T-helper 22 cell (primary cell): ENCODE measurements around the gene RAE1.

ENCODE experiments used
- DNase-seq: peaks from one replicate; pipeline ENCODE4 v3.0.0-alpha.2; 2020; ENCODE audit warnings: low read depth

Gene RAE1

DNA sequence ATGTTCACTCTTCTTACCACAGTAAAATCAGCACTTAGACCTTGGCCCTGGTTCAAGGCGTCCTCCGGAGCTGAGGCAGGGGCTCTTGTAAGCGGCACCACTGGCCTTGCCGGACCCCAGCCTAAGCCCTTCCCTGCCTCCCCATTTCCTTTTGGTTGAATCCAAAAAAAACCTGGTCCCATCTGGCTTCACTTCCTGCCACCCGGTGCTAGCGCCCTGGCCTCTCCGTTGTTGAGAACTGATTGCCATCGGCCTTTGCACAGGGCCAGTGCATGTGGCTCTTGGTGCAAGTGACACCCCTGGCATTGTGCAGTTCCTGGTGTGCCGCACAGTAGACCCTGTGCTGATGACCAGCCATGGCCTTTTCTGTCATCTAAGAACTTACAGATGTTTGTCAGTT lies 21.1 kb downstream of the RAE1 start:
- no peak for DNase-seq

DNA sequence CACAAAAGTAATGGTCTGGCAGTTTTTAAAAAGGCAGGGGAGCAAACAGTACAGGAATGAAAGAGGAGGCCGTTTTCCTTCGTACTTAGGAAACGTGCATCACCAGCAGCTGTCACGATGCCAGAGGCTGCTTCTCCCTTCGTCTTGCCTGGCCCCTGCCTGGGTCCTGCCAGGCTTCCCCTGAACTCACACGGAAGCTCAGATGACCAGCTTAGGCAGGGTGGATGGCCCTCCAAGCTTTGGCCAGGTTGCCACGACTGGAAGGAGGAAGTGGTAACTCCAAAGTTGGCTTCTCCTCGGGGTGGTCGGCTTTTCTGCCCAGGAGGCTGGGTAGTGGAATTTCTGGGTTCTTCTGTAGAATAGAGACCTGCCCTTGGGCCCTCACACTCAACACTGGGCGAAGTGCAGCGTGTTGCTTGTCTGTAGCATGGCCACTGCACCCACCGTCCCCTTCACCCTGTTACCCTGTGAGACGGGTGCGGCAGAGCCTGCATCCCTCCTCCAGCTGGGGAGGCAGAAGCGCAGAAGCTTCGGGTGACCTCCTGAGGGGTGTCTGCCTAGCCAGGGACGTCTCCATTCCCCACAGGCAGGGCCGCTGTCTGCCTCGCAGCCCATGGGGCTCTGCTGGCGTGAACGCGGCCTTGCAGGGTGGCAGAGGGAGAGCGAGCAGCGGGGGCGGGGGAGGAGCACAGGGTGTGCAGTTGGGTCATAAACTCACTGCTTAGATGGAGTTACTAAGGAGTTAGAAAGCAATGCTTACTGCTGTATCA lies 21.7 kb downstream of the RAE1 start:
- DNase-seq, result no peak

DNA sequence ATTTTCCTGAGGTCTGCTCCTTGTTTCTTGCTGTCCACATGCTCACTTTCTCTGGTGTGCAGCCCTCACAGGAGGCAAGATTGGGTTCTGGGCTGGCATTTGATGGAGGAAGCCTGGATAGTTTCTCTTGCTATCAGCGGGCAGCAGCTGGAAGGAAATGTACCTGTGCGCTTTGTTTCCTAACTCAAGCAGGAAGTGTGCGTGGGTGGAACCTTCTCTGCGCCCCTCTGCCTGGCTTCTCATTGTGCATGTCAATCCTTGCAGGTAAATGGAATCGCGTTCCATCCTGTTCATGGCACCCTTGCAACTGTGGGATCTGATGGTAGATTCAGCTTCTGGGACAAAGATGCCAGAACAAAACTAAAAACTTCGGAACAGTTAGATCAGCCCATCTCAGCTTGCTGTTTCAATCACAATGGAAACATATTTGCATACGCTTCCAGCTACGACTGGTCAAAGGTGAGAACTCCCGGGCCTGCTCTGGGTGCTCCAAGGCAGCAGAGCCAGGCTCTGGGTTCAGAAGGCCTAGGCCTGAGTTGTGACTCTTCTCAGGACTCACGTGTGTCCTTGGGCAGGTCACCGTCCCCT lies 23.4 kb downstream of the RAE1 start:
- DNase-seq, result no peak

DNA sequence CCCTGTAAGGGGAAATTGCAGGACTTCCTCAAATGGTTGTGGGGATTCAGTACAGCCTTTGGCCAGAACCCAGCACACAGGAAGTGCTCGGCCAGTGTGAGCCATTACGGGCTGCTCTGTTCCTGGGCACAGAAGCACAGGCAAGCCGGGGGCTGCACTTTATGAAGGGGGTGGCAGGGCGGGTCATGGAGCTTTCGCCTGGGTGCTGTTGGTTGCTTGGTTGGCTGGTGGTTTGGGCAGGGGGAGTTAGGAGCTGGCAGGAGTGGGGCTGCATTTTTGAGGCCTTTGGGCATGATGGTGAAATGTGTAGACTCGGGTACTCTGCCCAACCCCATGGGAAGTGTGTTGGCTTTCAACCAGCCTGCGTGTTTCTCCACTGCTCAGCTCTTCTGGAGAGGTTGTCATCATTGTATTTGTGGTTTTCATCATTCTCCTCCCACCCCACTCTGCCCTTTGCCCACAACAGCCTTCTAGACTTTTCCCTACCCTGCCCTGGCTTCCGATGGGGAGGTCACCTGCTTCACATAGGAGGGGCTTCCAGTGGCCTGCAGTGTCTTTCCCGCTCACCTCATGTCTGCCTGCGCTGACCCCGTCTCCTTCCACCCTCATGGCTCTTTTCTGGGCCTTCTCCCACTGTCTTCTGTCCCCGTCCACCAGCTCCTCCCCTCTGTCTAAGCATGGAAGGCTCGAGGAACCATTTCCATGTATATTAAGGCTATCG lies 24.0 kb downstream of the RAE1 start:
- DNase-seq, result no peak

DNA sequence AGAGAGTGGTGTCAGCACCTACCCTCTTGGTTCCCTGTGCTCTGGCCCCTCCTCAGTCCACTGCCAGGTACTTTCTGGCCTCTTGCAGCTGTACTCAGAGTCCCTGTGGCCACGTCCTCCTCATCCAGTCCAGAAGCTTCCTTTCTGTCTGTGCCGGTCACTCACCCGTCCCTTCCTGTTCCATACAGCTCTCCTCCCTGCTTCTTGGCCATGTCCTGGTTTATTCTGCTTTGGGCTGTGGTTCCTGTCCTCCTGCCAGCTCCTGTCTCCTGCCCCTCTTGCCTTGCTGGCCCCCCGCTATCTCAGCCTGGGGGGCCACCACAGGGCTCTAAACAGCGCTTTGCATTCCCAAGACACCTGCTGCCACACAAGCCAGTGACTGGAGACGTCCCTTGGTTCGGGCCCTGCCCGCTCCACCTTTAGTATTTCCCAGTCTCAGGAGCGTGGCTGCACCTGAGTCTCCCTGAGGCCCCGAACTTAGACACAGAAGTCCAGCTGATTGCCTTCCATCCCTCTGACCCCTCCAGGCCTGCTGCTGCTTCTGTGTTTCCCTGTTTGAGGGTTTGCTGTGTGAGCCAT lies 24.7 kb downstream of the RAE1 start:
- no peak for DNase-seq

DNA sequence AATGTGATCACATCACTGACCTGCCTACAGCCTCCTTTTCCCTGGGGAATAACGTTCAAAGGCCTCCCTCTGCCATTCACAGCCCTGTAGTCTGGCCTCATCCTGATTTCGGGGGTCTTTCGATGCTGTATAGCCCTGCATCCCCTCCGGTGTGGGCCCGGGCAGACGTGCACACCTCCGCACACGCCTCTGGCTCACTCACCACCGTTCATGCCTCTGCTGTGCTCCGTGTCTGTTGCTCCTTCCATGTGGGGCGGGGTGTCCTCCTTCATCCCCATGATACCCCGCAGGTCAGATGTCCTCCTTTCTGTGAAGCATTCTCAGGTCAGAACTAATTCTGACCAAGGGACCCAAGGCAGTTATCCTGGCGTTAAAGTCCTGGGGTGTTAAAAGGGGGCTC lies 26.3 kb downstream of the RAE1 start:
- DNase-seq, result no peak

DNA sequence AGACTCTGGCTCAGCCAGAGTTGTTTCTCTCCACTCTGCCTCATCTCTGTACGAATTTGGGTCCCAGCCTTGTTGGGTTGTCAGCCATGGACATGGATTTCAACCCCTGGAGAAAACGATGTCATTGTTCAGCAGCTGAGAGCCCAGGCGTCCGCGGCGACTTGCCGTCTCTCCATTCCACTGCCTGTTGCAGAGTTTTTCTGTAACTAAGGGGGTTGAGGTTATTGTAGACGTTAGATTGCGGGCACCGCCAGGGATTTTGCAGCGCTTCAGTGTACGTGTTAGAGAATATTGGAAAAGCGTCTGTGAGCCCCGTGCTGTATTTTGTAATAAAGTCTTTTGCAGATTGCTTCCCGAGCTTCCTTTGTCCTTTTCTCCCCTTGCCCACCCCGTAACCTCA lies 27.1 kb downstream of the RAE1 start:
- DNase-seq, result no peak

DNA sequence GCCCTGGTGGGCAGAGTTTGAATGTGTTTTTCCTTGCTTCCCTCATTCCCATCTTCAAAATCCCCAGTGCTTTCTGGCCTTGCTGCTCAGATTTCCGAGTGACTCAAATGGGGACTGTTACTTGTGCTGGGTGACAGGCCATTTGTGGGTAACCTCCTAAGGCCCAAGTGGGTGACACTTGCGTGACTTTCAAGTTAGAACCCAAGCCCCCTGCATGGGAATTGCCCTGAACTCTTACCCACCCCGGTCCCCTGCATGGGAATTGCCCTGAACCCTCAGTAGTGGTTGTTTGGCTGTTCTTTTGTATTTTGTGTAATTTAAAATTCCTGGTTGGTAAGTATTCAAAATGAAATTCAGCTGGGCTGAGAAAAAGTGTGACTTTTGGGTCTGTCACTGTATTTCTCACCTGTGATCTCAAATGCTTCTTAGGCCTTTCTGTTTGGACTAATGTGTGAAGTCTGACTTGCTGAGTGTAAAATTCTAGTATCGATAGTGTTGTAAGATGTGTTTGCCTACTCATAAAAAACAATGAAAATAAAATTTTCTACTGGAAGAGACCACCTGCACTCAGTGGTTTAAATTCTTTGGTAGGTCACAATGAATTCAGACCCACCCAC lies 27.7 kb downstream of the RAE1 start:
- no peak for DNase-seq

DNA sequence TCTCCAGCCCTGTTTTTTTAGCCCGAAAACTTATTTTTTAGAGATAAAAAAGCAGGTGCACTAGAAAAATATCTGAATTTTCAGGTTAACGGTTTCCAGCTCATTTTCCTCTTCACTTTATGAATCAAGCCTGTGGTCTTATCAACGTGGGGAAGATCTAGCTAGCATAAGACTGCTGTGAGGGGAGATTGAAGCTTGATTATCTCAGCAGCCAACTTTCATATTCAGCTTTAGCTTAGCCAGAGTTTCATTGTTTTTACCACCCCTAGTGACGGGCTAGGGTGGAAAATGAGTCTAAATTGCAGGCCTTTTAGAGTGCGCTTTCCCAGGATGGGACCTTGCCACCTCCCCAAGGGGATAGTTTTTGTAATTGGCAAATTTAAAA lies 28.2 kb downstream of the RAE1 start:
- DNase-seq, result no peak

DNA sequence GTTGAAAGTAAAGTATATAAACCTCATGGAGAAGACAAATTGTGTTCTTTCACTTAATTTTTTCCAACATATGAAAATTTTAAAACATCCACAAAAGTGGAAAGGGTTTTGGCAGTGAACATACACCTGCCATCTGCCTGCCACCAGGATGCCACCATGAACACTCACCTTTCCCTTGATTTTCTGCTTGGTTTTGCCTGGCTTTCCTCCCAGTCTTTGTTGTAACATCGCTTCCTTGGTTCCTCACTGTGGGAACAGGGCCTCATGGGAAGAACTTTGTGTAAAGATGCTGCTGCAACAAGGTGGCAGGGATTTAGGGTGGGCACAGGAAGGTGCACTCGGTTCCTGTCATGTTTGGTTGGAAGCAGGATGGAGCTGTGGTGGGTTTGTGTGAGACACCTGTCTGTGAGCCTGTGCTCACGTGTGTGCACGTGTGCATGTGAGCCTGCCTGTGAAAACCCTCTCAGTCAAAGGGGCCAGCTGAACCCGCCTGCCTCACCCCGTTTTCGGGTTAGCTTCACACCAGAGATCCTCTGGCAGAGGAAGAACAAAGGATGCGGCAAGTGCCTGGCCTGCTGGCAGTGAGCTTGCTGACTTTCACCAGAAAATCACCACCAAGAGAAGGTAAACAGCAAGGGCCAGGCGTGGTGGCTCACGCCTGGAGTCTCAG lies 29.2 kb downstream of the RAE1 start:
- no peak for DNase-seq

DNA sequence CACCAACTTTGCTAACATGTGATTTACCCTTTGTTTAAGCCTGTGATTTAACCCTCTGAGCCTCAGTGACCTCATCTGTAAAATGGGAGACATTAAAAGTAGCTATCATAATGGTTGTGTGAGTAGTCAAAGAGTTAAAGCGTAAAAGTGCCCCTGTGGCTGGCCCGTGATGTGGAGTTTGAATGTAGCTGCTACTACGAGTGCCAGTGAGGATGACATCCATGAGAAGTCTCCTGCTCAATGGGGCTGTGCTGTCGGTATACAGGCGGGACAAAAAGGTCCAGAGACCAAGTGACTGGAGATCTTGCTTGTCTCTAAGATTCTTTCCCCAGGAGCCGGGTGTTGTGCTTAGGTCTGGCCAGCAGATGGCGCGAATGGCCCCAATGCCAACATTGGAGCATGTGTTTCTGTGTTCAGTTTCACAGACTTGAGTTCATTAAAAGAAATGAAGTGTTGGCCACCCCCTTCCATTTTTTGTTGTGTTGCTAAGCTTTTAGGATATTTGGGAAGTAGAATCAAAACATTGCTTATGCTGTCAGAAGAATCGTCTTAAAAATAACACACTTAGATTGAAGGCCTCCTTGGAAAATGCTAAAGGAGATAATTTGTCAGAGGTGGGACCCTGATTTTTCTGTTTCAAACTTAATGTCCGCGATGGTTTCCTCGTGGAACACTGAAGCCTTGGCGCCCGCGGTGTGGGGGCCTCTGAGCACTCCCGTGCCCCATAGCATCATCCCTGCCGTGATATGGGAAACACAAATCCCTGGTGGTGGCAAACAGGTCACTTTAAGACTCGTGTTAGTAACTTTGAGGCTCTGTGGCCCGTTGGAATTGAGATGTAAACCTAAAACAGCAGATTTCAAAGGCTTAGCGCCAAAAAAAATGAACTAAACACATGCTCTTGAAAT lies 30.8 kb downstream of the RAE1 start:
- no peak for DNase-seq

DNA sequence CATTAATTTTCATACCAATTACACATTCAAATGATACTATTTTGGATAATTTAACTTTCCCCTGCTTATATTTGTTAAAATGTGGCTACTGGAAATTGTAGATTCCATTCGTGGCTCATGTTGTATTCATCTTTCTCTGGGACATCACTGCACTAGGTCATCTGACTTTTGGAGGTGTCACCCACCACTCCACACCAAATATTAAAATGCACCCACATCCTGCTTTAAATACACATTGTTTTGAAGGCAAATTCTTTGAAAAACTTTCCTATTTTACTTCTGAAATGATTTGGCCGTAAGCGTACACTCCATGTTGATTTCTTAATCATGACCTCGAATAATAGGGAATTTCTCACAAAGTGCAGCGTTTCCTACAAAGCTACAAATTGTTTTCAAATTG lies 31.5 kb downstream of the RAE1 start:
- DNase-seq, result no peak

DNA sequence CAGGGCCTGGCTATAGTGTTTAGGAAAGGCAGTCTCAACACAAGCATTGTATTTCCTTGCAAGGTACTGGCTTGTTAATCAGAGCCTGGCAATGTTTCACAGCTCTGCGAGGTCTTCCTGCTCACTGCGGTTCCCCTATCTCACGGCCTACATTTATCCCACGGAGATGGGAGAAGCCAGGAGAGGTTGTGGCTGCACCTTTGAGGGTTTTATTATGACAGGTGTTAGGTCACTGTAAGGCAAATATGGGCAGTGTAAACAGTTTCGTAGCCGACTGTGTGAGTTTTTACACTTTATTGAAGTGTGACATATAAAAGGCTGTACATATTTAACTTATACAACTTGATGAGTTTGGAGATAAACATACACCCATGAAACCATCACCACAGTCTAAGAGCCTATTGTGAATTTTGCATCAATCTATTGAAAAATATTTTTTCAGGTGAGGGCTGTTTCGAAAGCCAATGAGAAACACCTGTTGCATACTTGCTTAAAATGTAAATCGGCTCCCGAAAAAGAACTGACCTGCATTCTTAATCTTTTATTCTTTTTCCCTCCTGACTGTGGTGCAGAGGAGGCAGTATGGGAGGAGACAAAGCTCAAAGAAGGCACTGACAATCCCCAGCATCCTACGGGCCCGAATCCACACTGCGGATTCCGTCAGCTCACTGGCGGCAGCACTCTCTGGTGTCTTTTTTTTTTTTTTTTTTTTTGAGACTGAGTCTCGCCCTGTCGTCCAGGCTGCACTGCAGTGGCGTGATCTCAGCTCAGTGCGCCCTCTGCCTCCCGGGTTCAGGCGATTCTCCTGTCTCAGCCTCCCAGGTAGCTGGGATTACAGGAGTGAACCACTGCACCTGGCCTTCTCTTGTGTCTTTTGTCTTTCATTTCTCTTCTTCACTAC lies 32.6 kb downstream of the RAE1 start:
- no peak for DNase-seq

DNA sequence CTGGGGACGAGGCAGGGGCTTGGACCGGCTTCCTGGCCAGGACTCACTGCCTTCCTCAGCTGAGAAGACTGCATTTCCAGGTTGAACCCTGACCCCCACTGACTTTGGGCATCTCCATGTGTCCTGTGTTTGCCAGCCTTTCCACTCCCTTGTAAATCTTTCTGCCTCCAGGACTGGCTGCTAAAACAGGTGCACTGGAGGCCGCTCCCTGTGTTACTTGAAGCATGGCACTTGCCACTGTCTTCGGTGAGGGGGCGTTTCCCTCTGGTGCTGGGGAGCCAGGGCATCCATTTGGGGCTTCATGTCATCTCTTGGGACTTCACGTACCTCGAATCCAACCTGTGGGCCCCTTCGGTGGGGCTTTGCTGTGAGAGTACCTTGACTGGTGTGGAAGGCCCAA lies 33.4 kb downstream of the RAE1 start:
- DNase-seq, result no peak

DNA sequence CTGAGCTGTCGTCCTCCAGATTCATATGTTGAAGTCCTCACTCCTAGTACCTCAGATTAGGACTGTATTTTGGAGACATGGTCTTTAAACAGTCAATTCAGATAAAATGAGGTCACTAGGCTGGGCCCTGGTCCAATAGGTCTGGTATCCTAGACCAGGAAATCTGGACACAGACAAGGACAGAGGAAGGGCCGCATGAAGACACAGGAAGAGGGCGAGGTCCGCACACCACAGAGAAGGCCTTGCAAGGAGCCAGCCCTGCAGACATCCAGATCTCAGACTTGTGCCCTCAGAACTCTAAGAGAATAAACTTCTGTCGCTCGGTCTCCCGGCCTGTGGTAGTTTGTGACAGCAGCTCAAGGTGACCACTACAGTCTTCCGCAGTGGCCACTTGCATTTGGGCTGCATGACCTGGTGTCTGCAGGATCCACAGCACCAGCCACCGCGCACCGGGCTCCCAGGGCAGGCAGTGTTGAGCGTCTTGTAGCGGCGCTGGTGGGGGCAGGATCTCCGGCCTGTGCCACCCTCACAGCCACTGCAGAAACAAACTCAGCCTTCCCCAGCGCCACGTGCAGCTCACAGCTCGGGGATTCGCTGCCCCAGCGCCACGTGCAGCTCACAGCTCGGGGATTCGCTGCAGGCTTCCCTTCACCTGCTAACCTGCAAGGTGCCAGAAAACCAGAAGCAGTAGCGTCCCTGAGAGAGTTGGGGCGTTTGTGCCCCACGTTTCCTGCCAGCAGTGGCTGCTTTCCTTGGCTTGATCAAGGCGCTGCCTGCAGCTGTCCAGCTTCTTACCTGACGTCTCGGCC lies 34.1 kb downstream of the RAE1 start:
- no peak for DNase-seq

DNA sequence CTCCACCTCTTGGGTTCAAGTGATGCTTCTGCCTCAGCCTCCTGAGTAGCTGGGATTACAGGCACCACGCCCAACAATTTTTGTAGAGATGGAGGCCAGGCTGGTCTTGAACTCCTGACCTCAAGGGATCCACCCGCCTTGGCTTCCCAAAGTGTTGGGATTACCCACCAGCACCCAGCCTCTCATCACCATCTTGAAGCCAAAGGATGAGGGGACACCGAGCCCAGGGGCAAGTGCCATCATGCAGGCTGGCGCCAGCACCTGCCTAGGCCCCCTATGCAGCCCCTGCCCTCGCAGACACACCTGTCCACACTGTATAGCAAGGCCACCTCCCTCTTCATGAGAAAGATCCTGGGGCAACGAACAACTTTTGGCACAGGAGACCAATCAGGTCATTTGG lies 34.9 kb downstream of the RAE1 start:
- DNase-seq, result no peak

DNA sequence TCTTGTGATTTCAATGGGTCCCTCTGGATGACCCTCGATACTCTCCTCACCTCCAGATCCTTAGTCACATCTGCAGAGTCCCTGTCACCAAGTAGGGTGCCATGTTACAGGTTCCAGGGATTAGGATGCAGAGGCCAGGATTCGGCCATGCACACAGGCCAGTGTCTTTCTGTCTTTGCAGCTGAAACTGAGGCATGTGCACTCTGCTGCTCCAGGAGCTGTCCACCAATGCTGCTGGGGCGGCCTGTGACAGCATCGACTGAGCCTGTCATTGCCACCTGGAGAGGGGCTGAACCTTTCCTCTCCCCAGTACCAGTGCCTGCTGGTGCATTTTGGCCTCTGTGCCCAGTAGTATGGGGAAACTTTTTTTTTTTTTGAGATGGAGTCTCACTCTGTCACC lies 35.7 kb downstream of the RAE1 start:
- DNase-seq, result no peak

DNA sequence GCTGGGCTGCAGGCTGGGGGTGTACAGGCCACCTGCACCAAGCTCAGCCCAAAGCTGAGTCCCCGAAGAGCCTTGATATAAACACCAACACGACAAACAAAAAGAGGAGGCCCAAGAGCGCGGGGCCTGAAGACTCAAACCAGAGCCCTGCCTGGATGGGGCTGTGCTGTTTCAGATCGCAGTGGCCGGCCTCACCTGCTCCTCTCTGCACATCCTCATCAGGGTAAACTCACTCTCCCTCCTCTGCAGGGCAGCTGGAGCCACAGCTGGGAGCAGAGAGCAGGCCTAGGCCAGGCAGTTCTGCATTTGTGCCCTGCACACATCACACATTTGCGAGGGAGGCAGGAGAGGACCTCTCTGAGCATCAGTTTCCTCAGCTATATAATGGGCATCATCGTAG lies 36.4 kb downstream of the RAE1 start:
- DNase-seq, result no peak

DNA sequence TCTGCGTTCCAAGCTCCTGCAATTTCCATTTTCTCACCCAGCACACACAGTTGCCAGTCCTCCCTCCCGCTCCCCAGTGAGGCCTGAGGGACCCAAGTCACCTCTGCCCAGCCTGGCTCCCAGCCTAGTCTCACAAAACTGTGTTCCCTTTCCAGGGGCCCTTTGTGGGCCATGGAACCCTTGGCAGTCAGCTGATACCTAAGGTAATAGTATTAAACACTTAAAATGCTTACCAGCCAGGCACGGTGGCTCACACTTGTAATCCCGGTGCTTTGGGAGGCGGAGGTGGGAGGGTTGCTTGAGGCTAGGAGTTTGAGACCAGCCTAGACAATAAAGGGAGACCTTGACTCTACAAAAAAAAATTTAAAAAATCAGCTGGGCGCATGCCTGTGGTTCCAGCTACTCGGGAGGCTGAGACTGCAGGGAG lies 36.9 kb downstream of the RAE1 start:
- no peak for DNase-seq
